Hematopoietic multipotent progenitor cell treated with erythropoietin and hydrocortisone succinate and interleukin-3 and kit ligand, for 15 days (in vitro differentiated cells): ENCODE measurements around the gene MEX3B.
A peak's percentile ranks its signal among the peaks of the same experiment; 100 is the strongest.
"Not testable (repeated sequence)": the region's sequence is repeated elsewhere in the genome, so short reads cannot be mapped to it uniquely, and the experiment has no call there.

Experiments used
- DNase-seq: peaks from one replicate; pipeline ENCODE4 v3.0.0-alpha.2; 2015; ENCODE audit warnings: low spot score

The MEX3B gene

DNA sequence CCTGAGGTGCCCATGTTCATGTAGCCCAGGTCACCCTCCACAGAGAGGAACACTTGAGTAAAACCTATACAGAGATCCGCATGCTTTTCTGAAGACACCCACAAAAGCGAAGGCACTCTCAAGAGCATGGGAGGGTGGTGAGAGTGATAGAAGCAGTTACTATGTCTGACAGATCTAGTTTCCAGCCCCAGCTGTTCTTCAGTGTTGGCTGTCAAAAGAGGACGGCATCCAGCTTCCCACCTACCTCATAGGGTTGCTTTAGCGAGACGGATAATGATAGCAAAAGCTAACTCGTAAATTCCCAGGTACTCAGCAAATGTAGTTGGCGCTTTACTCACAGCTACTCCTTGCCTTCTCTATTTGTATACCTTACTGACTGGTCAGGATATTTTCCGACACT is 3.0 kb upstream of the MEX3B start:
- DNase-seq: no peak

DNA sequence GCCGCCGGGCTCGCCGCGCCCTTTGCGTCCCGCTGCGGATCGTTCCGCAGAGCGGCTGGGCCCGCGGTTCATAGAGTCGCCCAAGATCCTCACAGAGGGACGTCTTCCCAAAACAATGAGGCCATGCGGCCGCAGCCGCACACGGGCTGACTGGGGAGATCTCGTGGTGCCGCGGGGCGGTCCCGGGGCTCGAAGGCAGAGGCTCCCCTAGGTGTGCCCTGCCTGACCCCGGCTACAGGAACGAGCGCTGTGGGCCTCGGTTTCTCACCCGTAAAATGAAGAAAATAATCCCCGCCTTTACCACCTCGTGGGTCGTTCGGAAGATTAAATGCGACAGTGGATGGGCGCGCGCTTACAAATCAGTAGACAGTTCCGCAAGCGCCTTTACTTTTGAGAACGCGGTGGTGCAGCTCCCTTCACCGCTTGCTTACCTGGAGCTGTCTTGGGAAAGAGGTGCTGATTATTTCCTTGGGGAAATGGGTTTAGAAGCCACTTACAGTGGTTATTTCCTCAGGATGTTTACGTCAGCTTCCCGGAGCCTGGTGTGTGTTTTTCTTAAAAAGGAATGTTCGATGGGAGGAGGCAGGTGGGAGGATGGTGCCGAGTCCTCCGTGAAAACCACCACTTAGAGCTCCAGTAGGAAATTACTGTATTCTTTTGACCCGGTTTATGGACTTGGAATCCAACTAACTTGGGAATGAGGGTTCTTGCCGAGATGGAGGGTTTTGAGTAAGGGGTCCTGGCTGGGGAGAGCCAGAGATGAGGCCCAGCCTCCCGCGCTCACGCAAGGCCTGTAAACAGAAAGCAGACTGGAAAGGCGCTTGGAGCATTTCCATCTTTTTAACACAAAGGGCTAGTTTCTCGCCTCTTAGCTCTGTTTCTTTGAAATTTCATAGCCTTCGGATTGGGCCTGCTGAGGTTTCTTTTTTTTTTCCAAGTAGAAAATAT is 1.9 kb upstream of the MEX3B start:
- DNase-seq: no peak

DNA sequence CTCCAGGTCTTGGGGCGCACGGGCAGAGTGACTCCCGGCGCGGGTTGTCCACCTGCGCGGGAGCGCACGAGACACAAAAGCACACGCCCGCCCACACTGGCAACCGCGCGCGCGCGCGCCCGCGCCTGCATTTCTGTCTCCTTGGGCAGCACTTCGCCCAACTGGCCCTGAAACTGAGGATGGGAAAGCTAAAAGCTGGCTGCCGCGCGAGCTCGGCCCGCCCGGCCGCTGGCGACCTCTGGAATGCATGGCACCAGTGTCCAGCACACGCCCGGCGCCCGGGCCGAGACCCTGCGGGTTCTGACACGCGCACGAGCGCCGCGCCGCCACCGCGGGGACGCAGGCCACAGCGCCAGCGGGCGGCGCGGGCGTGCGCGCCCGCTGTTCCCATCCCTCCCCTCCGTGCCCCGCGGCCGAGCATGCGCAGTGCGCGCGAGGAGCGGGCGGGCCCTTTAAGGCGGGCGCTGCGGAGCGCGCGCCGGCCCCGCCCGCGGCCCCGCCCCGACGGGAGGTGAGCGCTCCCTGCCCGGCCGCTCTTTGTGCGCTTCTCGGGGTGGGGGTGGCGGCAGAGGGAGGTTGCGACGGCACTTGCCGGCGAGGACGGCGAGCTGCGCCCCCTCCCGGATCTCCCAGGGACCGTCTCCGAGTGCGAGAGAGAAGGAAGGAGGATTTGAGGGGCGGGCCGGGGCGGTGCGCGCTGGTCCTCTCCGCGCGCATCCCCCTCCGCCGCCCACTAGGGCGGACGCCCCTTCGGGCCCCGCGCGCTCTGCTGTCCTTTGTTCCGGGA is 1.0 kb upstream of the MEX3B start:
- peak; percentile 87 for DNase-seq

DNA sequence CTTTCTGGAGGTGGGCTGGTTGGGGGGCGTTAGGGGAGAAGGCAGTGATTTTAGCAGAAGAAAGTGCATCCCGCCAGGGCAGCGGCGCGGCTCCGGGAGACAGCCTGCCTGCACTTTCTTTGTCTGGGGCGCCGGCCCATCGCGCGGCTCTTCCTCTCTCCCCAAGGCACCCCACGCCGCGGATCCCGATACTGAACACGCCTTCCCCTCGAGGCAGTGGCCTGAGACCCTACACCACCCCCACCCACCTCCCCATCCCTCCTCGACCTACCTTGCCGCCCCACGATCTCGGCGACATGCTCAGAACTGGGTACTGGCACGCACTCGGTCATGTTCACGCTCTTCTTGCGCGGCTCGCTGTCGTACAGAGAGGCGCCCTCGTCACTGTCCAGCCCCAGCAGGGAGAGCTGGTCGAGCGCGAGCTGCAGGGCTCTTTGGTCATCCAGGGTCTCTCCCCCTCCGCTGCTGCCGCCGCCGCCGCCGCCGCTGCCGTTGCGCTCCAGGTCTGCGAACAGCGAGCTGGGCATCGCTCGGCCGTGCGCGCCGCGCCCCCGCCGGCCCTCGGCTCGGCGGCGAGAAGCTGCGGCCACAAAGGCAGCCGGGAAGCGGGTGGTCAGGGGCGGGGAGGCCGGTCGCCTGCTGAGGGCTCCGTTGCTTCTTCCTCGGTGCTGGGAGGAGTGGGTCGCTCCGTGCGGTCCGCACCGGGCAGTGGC is 483 bp downstream of the MEX3B start:
- no peak for DNase-seq

DNA sequence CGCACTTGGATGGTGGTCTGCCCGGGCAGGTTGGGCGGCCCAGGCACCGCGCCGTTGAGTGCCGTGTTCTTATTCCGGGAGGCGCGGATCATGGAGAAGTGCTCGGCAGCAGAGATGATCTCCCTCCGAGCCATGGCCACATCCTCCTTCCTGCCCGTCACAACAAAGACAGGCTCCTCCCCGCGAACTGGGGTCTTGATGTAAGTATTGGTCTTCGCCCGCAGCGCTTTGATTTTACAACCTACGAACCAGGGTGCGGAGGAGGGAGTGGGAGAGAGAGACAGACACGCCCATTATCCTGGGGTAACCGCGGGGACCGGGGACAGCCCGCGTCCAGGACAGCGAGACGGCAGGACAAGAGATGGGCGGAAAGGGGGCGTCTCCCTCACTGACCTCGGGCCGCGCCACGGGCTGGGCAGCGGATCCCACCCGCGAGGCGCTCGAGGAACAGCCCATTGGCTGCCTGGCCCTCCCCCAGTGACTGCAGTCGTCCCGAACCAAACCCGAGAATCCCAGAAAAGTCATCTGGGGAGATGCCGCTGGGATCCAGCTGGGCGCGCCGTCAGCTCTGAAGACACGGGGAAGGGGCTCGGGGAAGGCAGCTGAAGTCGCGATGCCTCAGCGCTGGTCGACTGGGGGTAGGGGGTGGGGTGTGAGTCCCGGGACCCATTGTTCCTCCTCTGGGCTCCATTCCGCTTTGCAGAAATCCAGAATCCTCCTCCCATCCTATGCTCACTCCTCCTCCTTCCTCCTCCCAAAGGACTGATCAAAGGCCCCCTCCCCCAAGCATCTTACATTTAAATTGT is 1.2 kb downstream of the MEX3B start:
- no peak for DNase-seq

DNA sequence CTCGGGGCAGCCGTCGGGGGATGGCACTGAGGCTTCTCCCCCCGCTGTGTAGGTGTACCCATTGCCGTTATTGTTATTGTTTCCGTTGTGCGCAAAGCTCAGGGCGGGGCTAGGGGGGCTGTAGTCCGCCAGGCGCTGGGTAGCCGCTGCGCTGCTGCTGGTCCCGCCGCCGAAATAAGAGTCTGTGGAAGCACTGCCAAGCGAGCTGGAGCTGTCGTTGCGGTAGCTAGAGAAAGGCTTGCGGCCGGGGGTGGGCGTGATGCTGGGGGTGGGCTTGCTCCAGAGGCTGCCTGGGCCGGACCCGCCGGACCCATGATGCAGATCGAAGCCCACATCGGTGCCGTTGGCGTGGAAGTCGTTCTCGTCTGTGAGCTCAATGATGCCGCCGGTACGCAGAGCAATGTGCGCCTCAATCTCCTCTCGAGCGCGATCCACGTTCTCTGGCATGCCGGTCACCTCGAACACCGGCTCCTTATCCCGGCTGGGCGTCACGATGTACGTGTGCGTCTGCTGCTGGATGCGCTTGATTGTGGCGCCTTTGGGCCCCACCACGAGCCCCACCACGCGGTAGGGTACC is 1.9 kb downstream of the MEX3B start:
- no peak for DNase-seq

DNA sequence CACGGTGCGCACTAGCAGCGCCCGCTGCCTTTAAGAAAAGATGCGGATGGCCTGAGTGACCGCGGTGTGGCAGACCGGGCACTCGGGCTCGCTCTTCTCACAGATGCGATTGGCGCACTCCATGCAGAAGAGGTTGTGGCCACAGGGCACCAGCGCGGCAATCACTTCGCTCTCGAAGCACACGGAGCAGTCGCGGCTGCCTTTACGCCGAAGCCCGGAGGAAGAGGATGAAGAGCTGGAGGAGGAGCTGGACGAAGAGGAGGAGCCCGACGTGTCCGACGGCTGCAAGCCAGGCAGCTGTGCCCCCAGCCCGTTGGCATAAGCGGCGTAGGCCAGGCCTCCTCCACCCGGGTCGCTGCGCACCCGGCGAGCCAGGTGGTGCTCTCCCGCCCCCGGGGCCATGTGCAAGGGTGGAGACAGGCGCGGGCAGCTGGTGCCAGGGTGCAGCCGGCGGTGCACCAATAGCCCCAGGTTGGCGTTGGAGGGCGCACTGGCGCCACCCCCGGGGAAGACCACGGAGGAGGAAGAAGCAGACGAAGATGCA is 2.6 kb downstream of the MEX3B start:
- no peak for DNase-seq

DNA sequence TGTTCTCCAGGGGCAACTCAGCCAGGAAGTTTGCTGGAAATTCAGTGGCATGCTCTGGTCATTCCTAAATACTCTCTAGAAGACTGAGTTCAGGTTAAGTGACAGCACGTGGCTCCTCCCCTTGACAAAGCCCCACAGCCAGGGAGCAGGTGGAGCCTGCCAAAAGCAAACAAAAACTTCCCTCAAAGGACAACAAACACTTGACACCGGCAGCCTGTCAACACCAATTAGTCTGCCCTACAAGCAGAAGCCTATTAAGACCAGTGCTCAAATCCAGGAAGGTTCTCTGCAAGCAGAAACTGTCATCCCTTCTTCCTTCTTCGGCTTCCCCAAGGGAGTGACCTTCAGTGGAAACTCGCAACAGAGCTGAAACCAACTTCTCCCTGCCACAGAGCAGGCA is 5.0 kb downstream of the MEX3B start:
- no peak for DNase-seq

DNA sequence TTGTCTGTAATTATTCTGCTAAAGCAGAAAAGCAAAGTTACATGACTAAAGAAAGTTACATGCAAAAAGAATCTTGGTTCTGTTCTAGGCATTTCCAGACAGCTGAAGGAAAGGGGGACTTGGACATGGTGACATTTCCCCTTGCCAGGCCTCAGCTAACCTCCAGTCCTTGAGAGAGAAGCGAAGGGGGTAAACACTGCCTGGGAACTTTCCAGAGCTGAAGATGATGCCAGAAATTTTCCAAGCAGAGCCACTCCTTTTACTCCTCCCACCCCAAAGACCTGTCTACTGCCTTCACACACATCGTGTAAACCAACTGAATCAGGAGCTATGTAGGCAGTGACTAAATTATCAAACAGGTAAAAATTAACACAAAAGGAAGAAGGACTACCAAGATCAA is 5.4 kb downstream of the MEX3B start:
- no peak for DNase-seq

DNA sequence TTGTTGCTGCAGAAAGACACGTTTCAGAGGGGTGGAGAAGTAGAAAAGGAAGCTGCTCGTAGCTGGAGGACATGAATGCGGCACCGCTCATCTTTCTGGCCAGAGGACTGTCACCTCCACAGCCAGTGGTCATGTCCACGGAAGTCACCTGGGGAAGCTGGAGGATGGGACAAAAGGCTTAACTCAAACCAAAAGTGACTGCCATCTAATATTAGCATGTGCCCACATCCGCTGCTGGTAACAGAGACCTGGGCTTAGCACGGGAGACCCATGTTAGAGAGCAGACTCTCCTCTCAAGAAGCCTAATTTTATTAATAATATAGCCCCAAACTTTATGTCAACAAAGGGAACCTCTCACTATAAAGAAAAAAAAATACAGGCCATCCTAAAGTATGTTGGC is 5.9 kb downstream of the MEX3B start:
- no peak for DNase-seq

DNA sequence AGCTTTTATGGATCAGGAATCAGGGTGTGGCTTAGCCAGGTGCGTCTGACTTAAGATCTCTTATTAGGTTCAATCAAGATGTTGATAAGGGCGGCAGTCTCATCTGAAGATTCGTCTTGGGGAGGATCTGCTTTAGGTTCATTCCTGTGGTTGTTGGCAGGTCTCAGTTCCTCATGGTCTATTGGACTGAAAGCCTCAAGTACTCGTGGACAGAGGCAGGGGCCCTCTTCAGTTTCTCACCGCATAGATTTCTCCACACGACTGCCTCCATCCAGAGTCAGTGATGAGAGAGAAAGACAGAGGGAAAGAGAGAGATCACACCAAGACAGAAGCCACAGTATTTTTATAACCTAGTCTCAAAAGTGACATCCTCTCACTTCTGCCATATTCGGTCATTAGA is 9.4 kb downstream of the MEX3B start:
- no peak for DNase-seq

DNA sequence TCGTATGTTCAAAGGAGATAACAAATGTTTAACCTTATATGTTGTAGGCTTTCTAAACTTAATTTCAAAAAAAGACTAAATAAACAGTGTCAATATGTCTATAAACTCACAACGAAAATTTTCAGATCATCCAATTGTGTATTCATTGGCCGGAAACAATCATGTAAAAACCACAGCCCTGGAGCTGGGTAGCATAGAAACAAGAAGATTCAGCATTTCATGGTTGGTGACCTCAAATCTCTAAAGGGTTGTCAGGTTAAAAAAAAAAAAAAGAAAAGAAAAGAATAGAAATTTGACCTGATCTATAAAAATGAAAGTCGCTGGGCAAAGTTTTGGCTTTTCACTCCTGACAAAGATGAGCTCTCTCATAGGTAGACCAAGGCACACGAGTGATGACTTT is 13.9 kb downstream of the MEX3B start:
- DNase-seq: no peak

DNA sequence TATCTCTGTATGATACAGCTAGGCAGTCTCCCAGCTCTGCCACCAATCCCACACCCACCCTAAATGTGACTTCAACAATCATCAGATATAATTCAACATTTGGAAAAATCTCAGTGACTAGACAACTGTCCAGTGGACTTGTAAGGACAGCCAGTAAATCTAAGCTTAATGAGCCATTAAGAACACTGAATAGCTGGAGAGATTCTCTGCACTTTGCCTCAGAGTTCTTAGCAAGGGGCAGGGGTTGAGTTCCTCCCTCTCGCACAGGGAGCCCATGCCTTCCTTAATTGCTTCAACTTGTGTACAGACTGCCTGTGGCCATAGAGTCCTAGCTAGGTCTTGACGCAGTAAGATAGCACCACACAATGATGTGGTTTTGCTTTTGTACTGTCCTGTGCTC is 15.6 kb downstream of the MEX3B start:
- DNase-seq: no peak

DNA sequence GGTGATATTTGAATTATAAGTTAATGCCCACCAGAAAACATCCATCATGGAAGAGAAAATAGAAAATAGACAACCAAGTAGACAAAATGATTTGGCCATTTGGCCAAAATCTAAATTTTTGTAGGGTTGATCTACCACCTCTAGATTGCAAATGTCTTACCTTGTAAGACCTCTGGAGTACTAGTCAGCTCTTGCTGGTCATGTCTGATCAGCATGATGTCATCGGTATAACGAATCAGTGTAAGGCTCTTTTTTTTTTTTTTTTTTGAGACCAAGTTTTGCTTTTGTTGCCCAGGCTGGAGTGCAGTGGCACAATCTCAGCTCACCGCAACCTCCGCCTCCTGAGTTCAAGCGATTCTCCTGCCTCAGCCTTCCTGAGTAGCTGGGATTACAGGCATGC is 17.7 kb downstream of the MEX3B start:
- DNase-seq: not testable (repeated sequence)

DNA sequence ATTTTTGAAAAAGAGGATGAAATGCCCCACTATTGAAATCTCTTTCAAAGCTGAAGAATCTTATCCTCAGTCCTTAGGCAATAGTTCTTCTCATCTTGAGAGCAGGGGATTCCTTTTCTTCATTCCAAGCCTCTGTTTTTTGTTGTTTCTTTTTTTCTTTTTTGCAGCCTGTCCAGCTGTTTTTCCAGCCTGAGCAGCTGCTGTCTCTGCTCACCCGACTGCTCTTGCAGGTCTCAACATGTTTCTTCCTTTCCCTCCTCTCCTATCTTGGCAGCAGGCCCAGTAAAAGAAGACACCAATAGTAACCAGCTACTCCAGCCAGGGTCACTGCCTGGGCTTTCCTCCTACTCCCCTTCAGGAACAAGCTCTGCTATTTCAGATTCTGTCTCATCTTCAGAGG is 23.8 kb downstream of the MEX3B start:
- no peak for DNase-seq

DNA sequence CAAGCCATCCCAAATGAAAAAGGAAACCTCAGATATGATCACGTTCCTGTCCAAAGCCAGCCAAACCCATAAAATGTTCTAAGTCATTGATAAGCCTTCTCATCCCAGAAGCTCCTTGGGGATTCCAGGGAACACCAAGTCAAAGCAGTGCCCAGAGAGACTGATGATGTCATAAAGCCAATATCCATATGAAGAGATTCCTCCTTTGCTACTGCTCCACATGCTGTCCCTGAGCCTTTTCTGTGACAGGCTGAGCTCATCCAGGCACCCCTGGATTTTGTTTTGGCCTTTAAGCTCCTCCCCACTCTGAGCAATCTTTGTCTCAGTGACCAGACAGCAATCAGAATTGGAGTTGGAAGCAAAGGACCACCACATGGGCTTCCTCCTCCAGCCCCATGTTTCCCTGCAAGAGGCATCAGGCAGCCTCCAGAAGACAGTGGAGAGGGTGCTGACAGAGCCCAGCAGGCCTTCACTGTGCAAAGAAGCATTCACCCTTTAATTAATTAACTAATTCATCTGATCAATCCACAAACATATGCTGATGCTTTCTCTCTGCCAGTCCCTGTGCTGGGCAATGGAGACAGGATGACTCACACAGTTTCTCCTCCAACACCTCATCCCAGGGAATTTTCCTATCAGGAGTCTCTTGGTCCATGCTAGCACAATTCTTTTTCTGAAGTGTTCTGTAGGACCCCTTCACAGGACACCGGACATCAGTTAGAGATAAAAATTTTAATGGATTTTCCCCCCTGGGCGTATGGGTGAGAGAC is 25.0 kb downstream of the MEX3B start:
- DNase-seq: no peak

DNA sequence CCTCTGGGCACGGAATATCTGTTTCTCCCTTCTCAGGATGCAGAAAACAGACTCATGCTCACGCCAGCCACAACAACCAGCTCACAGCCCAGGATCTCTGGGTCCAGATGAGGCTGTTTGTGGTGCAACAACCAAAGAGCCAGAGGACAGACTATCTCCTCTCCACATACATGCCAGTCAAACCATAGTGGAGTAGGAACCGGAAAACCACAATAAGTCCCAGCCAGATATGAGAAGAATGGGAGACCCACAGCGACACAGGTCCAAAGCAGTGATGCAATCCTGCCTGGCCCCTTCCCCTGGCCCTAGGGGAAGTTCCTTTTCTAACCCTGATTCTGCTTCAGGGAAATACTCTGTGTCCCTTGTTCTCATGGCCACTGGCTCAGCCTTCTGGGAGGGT is 27.6 kb downstream of the MEX3B start:
- DNase-seq: no peak

DNA sequence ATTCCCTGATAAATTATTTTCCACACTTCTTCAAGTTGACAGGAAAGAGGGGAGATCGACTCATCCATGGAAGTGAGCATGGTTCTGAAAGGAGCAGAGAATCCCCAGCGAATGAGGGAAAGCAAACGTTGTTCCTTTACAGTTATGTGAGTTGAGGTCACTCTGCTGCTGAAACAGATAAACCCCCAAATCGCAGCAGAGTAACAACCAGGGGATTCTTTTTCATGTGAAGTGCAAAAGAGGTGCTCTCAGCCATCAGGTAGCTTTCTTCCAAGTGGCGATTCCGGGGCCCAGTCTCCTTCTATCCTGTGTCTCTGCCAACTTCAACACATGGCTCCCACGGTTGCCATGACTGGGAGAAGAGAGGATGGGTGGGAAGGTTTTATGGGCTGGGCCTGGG is 28.2 kb downstream of the MEX3B start:
- no peak for DNase-seq

DNA sequence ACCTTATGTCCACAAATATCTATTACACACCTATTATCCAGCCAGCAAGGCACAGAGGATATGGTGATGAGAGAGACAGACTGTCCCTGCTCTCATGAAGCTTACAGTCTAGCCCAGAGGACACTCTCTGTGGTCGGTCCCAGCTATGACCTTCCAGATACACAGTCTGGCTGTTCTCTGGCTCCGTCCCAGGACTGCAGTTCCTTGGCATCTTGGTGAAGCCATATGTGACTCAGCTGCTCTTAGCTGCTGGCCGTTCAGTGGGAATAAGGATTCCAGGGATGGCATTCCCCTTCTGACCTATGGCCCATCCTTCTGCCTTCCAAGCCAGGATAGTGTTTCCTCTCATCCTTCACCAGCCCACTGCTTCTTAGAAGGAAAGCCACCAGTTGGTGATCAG is 30.8 kb downstream of the MEX3B start:
- no peak for DNase-seq

DNA sequence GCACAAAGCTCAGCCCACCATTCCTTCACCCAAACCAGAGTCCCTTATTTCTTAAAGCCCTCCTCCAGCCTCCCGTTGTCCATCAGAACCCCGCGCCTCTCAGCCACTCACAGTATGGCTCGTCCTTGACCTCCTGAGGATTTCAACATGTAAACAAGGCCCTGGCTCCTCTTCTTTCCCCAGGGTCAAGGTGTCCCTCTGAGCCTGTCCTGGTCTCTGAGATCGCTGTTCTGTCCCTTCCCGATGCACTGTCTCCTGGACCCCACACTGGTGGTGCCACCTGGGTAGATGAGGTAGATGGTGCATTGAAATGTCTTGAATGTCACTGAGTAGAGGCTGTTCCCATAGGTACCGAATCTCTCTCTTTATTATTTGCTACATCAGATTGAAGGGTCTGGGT is 32.9 kb downstream of the MEX3B start:
- no peak for DNase-seq
